Urinary bladder (tissue), 4 donors: ENCODE data around the gene GOLPH3. TPM values are rescaled to one million over a fixed set of nuclear protein-coding genes. Genes with fewer than 3 reads are reported as not detected.
"Not testable (repeated sequence)": the region's sequence is repeated elsewhere in the genome, so short reads cannot be mapped to it uniquely, and the experiment has no call there.

Source experiments
- DNase-seq: peaks from one replicate; pipeline ENCODE4 v3.0.0-alpha.2; 2015; ENCODE audit errors: extremely low spot score
- H3K27ac ChIP-seq: one replicate; pipeline ENCODE4 v1.5.1; 2013; ENCODE audit warnings: low read depth, mild to moderate bottlenecking, moderate library complexity
- H3K36me3 ChIP-seq: one replicate; pipeline ENCODE4 v1.6.1; 2013; ENCODE audit warnings: mild to moderate bottlenecking, moderate library complexity; ENCODE audit not compliant: insufficient read depth
- H3K4me1 ChIP-seq: one replicate; pipeline ENCODE4 v1.6.1; 2013; ENCODE audit warnings: mild to moderate bottlenecking, moderate library complexity; ENCODE audit not compliant: insufficient read depth
- H3K4me3 ChIP-seq: one replicate; pipeline ENCODE4 v1.5.1; 2013; ENCODE audit warnings: low read depth, low read length
- WGBS: extraction: QIAGEN DNeasy Blood & Tissue Kit; methylation state at CpG from one replicate; pipeline ENCODE4 v1.1.7; 2013; 5-methylcytosine and 5-hydroxymethylcytosine counted together
- polyA plus RNA-seq: library from polyadenylated mRNA; stranded (reverse); fragments of 200-250 nt; gene quantifications from one replicate; pipeline ENCODE4 v1.2.3, GENCODE V29; 2013
- total RNA-seq: library from RNA; depleted of rRNA; stranded (reverse); fragments of >200 nt; gene quantifications from one replicate; pipeline ENCODE4 v1.2.3, GENCODE V29; 2014
- donor health status: healthy with polysubstance abuse.
- donor health status: healthy.

The GOLPH3 gene
- total RNA-seq (73.1 TPM), polyA plus RNA-seq (68.6 TPM)

DNA sequence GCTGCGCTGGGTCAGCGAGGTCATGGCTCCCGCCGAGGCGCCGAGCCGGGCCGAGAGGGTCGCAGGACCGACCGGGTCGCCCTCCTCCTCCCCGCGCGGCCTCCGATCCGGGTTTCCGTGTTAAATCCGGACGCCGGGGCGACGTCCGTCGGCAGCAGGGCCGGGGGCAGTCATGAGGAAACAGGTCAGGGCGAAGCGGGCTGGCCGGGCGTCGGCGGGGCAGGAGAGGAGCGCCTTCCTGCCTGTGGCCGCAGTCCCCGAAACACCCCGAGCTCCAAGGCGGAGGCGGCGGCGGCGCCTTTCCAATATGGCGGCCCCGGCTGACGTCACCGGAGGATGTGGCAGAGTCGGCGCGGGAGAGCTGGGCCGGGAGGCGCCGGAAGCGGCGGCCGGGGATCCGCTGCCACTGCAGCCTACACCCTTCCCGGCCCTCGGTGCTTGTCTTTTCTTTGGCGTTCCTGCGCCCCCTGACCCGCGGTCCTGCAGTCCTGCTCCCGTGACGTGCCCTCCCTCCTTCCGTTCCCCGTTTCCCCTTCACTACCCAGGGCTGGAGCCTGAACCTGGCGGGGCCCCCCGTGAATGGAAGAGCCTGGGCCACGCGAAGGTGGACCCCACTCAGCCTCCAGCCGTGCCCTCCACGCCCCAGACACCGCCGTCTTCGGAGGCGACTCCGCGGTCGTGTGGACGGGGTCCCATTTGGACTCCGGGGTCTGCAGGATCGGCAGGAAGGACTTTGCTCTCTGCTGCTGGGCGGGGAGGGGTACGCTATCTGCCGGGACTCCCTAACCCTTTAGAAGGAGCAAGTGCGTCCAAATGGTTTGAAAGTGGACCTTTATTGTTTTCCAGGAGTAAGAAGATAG, at the start of gene GOLPH3:
TSS of gene GOLPH3 (minus strand) at position 309 of the 860 bp plus-strand sequence. CDS start at position 24, 285 bp downstream.
- Histone ChIP-seq H3K36me3 (peaks cover 4% of the 10 kb centered on the region), H3K27ac (peak within 1 kb of the TSS; percentile 97), H3K4me3 (peak within 1 kb of the TSS; percentile 86), H3K4me1 (no peaks in the 10 kb centered on the region)
- WGBS: under 1% methylated on average over 85 of the region's 85 CpGs
- peak; percentile 66 for DNase-seq

DNA sequence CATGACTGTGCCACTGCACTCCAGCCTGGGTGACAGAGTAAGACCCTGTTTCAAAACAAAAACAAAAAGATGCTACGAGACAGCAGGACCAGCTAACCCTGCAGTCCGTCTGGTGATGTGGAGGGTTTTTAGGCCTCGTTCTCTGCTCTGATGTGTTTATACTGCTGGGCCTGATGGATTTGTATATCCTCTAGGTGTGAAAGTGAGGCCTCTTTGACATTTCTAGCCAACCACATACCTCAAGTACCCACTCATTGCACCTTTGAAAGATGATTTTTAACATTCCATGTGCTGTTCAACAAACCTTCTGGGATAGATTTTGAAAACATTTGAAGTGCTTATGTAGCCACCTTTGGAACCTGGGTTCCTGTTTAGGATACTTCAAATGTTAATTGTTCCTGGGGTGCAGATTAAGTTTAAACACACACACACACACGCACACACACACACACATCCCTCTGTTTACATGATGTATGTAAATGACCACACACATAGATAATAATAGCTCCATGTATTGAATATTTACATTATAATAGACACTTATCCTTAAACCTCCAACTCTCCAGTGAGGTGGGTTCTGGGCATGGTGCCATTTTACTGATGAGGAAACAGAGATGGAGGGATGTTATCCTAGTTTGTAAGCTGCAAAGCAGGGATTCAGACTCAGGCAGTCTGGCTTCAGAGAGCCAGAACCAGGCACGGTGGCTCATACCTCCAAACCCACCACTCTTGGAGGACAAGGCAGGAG, 48.8 kb upstream of the GOLPH3 start:
- no peak overlapping the region for H3K27ac ChIP-seq
- H3K4me3 ChIP-seq: no peak overlapping the region
- 91% methylated on average over 5 of the region's 5 CpGs for WGBS

DNA sequence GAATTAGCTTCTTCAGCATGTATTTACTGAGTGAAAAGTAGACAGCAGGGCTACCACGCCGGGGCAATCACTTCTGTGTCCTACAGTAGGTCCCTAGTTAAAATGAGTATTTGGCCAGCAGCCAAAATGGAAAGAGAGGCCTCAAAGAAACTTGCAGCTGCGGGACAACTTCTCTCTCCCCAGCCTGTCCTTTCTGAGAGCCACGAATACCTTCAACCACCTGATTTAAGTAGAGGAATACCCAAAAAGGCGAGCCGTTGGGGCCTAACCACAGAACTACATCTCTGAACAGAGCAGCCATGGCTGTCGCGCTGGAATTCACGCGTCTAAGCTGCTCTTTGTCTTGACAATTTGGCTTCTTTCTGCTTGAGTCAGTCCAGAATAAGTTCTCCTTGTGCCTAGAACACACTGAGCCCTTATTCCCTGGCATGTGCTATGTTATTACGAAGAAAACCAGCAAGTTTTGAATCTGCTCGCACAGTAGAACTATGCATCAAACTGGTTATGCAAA, 43.8 kb upstream of the GOLPH3 start:
- Histone ChIP-seq H3K27ac (no peak overlapping the region), H3K36me3 (no peaks in the 10 kb centered on the region), H3K4me3 (no peak overlapping the region), H3K4me1 (no peaks in the 10 kb centered on the region)
- DNase-seq: no peak
- WGBS: 55% methylated on average over 12 of the region's 12 CpGs

More for the DNA sequence above, 48.8 kb upstream of the GOLPH3 start:
- DNase-seq: no peak
- Histone ChIP-seq H3K4me1 (no peaks in the 10 kb centered on the region), H3K36me3 (no peaks in the 10 kb centered on the region)

DNA sequence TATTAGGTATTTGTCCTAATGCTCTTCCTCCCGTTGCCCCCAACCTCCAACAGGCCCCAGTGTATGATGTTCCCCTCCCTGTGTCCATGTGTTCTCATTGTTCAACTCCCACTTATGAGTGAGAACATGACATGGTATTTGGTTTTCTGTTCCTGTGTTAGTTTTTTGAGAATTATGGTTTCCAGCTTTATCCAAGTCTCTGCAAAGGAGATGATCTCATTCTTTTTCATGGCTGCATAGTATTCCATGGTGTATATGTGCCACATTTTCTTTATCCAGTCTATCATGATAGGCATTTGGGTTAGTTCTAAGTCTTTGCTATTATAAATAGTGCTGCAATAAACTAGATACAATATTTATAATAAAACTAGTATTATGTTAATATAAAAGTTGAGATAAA, 40.2 kb upstream of the GOLPH3 start:
- H3K4me3 ChIP-seq, H3K4me1 ChIP-seq, H3K27ac ChIP-seq, H3K36me3 ChIP-seq, DNase-seq: not testable (repeated sequence)
- WGBS: 81% methylated on average over 1 of the region's 1 CpG

DNA sequence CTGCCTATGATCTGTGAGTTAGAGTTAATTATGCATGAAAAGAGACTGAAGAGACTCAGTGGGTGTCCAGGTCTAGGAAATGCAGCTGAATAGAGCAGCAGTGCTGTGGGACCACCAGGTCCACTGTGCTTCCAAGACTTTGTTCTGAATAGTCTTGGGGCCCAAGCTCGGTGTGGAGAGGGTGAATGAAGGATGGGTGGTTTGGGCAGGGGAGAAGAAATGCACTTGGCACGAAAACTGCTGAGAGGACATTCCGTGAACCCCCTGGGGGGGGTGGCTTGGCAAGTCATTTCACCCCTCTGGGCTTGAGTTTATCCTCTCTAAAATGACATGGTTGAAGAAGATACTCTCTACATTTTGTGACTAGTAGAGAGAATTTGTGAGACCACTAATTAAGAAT, 36.0 kb upstream of the GOLPH3 start:
- Histone ChIP-seq H3K4me3 (no peak overlapping the region), H3K4me1 (no peaks in the 10 kb centered on the region), H3K27ac (no peak overlapping the region), H3K36me3 (no peaks in the 10 kb centered on the region)
- 84% methylated on average over 3 of the region's 3 CpGs for WGBS
- no peak for DNase-seq

DNA sequence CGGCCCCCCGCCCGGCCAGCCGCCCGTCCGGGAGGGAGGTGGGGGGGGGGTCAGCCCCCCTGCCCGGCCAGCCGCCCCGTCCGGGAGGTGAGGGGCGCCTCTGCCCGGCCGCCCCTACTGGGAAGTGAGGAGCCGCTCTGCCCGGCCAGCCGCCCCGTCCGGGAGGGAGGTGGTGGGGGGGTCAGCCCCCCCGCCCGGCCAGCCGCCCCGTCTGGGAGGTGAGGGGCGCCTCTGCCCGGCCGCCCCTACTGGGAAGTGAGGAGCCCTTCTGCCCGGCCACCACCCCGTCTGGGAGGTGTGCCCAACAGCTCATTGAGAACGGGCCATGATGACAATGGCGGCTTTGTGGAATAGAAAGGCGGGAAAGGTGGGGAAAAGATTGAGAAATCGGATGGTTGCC, 34.7 kb upstream of the GOLPH3 start:
- not testable (repeated sequence) for H3K27ac ChIP-seq, H3K4me3 ChIP-seq, H3K36me3 ChIP-seq, DNase-seq, H3K4me1 ChIP-seq
- 97% methylated on average over 16 of the region's 31 CpGs for WGBS

DNA sequence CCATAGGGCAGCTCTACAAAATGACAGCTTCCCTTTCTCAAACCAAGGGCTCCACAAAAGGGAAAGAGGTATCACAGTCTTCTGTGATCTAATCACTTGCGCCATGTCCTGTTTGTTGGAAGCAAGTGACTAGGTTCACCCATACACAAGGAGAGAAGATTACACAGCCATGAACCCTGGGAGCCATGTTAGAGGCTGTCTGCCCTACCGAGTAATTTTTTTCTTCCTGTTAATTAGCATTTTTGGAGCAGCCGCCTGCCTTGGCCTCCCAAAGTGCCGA, 33.2 kb upstream of the GOLPH3 start:
- no peaks in the 10 kb centered on the region for H3K36me3 ChIP-seq
- no peak for DNase-seq
- no peak overlapping the region for H3K27ac ChIP-seq
- WGBS: 95% methylated on average over 4 of the region's 4 CpGs
- H3K4me1 ChIP-seq: no peaks in the 10 kb centered on the region
- H3K4me3 ChIP-seq: no peak overlapping the region

DNA sequence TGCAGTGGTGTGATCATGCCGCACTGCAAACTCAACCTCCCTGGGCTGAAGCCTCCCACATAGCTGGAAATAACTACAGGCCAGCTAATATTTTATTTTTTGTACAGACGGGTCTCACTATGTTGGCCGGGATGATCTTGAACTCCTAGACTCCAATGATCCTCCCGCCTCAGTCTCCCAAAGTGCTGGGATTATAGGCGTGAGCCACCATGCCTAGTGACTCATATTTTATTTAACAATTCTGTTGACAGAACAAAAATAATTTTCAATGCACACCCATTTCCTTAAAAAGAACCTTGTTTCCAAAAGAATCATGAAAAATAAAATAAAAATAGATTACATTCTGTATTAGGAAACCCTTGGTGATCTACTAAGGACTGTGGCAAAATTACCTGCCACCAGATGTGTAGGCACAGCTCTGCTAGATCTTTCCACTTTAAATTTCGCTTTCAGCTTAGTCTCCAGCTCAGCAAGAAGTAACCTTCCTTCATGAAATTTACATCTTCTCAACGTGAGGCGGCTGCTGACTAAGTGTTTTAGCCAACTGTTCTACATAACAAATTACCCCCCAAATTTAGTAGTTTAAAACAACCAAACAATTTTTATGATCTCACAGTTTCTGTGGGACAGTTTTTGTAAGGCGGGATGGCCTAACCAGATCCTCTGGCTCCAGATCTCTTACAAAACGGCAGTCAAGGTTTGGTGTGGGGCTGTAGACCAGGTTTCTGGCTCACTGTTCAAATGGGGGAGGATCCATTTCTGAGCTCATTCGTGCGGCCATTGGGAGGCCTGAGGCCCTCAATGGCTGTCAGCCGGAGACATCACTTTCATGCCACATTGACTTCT, 32.6 kb upstream of the GOLPH3 start:
- 79% methylated on average over 13 of the region's 13 CpGs for WGBS
- H3K4me3 ChIP-seq: no peak overlapping the region
- H3K27ac ChIP-seq: no peak overlapping the region
- H3K36me3 ChIP-seq: no peaks in the 10 kb centered on the region
- H3K4me1 ChIP-seq: no peaks in the 10 kb centered on the region
- DNase-seq: no peak

DNA sequence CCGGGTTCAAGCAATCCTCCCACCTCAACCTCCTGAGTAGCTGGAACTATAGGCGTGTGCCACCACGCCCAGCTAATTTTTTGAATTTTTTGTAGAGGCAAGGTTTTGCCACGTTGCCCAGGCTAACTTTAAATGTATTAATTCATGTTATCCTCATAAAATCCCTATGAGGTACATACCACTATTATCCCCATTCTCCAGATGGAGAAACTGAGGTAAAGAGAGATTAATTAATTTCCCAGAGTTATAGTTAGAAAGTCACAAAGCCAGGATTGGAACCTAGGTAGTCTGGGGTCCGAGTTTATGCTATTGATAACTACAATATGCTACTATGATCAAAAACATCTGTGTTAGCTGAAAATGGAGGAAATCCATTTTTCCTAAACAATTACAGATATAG, 31.9 kb upstream of the GOLPH3 start:
- Histone ChIP-seq H3K27ac (no peak overlapping the region), H3K36me3 (no peaks in the 10 kb centered on the region), H3K4me1 (no peaks in the 10 kb centered on the region), H3K4me3 (no peak overlapping the region)
- WGBS: 86% methylated on average over 5 of the region's 5 CpGs
- DNase-seq: no peak

DNA sequence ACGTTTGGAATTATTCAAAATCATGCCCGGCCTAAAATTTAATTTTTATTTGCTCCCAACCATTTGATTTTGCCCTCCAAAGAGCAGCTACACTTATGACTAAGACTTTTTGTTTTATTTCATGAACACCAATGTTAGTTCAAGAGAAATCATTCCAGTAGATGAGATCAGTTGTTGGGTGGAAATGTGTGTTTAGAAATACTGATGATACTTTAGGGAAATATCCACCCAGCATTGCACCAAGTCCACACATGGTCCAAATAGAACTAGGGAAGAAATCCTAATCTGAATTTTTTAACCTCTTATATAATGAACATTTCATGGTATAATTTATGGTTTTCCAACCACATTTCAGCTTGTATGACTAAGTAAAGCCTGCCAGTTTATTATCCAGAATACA, 28.3 kb upstream of the GOLPH3 start:
- no peak for DNase-seq
- H3K36me3 ChIP-seq: no peaks in the 10 kb centered on the region
- H3K27ac ChIP-seq: no peak overlapping the region
- H3K4me1 ChIP-seq: no peaks in the 10 kb centered on the region
- WGBS: 76% methylated on average over 2 of the region's 2 CpGs
- no peak overlapping the region for H3K4me3 ChIP-seq

DNA sequence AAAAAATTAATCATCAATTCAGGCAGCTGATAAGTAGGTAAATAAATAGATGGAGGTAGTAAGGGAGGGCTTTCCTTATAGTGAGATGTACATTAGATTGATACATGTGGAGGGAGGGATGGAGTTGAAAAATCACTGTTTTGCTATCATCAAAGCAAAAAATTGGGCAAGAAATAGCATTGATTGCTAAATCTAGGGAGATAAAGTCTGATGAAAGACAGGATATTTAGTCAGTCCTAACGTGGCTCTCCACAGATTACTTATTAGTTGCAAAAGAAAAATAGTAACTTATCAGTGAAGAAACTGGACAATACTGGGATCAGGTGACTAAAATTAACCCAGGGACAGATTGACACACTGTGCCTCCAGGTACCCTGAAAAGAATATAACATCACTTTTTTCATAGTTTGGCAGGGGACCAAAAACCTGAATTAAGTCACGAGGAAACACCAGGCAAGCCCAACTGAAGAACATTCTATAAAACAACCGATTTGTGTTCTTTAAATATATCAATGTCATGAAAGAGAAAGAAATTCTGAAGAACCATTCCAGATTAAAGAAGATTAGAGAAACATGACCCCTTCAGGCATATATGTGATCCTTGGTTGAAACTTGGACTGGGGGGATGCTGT, 27.1 kb upstream of the GOLPH3 start:
- WGBS: 33% methylated on average over 3 of the region's 3 CpGs
- Histone ChIP-seq H3K4me1 (no peaks in the 10 kb centered on the region), H3K27ac (no peak overlapping the region), H3K4me3 (no peak overlapping the region), H3K36me3 (no peaks in the 10 kb centered on the region)
- DNase-seq: no peak

DNA sequence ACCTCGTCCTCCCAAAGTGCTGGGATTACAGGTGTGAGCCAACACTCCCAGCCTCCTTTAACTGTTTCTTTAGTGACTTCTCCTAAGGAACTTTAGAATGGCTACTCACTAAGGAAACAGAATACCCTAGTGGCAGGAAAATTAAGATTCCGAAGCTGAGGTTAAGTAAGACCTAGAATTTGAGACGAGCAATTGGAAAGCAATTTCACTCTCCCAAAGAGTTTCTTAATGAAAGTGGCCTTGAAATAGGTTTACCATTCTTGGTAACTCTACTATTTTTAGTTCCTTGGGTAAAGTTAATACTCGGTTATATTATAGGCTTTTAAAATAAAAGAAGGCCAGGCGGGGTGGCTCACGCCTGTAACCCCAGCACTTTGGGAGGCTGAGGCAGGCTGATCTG, 22.9 kb upstream of the GOLPH3 start:
- no peak for DNase-seq
- H3K4me3 ChIP-seq: no peak overlapping the region
- H3K4me1 ChIP-seq: no peaks in the 10 kb centered on the region
- H3K36me3 ChIP-seq: no peaks in the 10 kb centered on the region
- WGBS: 86% methylated on average over 6 of the region's 6 CpGs
- no peak overlapping the region for H3K27ac ChIP-seq

DNA sequence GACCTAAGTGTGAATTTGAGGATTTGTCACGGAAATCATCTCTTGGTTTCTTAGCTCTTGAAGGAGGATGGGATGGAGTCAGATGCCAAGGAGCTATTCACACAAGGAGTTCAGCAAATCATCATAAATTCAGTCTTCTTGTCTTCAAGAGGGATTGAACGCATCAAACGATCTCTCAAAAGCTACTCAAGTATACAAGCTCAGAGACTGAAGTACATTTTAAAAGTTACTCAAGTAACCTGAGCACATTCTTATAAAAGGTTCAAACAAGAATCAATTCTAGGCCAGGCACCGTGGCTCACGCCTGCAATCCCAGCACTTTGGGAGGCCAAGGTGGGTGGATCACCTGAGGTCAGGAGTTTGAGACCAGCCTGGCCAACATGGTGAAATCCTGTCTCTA, 21.1 kb upstream of the GOLPH3 start:
- no peaks in the 10 kb centered on the region for H3K36me3 ChIP-seq
- no peak overlapping the region for H3K27ac ChIP-seq
- WGBS: 92% methylated on average over 5 of the region's 5 CpGs
- no peaks in the 10 kb centered on the region for H3K4me1 ChIP-seq
- no peak for DNase-seq
- no peak overlapping the region for H3K4me3 ChIP-seq
